Stomach (tissue), 4 donors: ENCODE measurements around the gene ANAPC2.

ENCODE experiments used
- POLR2AphosphoS5 ChIP-seq, 3 donors: sonication (generic); formaldehyde crosslinking; IDR thresholded peaks; one replicate each; pipeline ENCODE4 v1.6.1; 2016; ENCODE audit warnings: antibody characterized with exemption in 3 of 3
- TF ChIP-seq, protein P1 (sequence below), 7 experiments: fragments of 450-650 bp in 4 of 7; fragments of 200-600 bp in 3 of 7; sonication (generic) in 3 of 7; IDR thresholded peaks; one replicate each; pipeline ENCODE4 v1.5.1; 2016 to 2019; ENCODE audit warnings: antibody characterized with exemption in 7 of 7, control low read depth in 2 of 7, mild to moderate bottlenecking in 1 of 7

DNA sequence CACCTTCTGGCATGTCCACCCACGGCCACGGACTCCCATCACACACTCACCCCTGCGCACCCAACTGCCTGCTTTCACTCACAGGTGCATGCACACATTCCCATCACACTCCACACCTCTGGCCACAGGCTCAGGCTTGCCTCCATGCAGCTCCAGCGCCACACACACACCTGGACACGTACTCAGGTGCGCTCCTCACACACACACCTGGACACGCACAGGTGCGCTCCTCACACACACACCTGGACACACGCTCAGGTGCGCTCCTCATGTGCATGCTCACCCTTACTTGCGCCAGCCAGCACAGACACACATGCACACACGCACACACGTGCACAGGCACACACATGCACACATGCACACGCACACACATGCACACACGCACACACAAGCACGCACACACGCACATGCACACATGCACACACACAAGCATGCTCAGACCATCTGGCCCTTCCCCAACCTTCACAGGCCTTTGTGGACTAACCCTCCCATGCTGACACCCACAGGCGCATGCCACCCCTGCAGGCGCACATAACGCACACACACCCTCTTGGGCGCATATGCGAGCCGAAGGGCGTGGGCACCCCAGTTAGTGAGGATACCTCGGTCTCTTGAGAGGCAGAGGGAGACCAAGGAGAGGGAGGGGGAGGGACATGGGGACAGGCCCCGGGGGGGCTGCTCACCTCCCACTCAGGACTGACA lies 41.1 kb downstream of the ANAPC2 start:
- TF ChIP-seq, protein P1, sequence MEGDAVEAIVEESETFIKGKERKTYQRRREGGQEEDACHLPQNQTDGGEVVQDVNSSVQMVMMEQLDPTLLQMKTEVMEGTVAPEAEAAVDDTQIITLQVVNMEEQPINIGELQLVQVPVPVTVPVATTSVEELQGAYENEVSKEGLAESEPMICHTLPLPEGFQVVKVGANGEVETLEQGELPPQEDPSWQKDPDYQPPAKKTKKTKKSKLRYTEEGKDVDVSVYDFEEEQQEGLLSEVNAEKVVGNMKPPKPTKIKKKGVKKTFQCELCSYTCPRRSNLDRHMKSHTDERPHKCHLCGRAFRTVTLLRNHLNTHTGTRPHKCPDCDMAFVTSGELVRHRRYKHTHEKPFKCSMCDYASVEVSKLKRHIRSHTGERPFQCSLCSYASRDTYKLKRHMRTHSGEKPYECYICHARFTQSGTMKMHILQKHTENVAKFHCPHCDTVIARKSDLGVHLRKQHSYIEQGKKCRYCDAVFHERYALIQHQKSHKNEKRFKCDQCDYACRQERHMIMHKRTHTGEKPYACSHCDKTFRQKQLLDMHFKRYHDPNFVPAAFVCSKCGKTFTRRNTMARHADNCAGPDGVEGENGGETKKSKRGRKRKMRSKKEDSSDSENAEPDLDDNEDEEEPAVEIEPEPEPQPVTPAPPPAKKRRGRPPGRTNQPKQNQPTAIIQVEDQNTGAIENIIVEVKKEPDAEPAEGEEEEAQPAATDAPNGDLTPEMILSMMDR (IDR thresholded peaks at IDR 0.05) = no peak
- no peak for TF ChIP-seq POLR2AphosphoS5 (IDR thresholded peaks at IDR 0.05)
